ENCODE results near the gene PRR19. TPM values are rescaled to one million over a fixed set of nuclear protein-coding genes. Genes with fewer than 3 reads are reported as not detected.

Gene PRR19
- total RNA-seq, 1 donor from 2014 or later = 0.64 TPM

DNA sequence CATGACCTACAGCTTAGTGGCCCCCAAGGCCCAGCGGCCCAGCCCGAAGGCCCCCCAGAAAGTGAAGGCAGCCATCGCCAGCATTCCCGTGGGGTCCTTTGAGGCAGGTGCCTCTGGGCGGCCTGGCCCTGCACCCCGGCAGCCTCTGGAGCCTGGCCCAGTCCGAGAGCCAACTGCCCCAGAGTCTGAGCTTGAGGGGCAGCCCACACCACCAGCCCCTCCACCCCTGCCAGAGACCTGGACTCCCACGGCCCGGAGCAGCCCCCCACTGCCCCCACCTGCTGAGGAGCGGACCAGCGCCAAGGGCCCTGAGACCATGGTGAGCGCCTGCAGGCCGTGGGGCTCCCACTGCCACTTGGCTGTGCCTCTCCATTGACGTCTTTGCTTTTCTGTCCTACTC is 9.0 kb upstream of the PRR19 start:
- intact Hi-C loops (cut with micrococcal nuclease) = no loop called here

DNA sequence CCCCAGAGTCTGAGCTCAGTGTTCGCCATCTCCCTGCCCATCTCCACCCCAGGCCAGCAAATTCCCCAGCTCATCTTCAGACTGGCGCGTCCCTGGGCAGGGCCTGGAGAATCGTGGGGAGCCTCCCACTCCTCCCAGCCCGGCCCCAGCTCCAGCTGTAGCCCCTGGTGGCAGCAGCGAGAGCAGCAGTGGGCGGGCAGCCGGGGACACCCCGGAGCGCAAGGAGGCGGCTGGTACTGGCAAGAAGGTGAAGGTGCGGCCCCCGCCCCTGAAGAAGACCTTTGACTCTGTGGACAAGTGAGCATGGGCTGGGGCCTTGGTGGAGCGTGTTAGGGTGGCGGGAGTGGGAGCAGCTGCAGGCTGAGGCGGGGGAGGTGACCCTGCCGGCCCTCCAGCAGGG is 8.4 kb upstream of the PRR19 start:
- intact Hi-C loops (cut with micrococcal nuclease) = no loop called here

DNA sequence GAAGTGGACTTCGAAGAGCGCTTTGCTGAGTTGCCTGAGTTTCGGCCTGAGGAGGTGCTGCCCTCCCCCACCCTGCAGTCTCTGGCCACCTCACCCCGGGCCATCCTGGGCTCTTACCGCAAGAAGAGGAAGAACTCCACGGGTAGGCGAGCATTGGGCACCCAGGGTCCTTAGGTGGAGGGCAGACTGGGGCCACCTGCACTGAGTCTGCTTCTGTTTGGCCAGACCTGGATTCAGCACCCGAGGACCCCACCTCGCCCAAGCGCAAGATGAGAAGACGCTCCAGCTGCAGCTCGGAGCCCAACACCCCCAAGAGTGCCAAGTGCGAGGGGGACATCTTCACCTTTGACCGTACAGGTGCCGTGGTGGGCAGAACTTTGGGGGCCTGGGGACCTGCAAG is 8.0 kb upstream of the PRR19 start:
- intact Hi-C loops (cut with micrococcal nuclease) = no loop called here

DNA sequence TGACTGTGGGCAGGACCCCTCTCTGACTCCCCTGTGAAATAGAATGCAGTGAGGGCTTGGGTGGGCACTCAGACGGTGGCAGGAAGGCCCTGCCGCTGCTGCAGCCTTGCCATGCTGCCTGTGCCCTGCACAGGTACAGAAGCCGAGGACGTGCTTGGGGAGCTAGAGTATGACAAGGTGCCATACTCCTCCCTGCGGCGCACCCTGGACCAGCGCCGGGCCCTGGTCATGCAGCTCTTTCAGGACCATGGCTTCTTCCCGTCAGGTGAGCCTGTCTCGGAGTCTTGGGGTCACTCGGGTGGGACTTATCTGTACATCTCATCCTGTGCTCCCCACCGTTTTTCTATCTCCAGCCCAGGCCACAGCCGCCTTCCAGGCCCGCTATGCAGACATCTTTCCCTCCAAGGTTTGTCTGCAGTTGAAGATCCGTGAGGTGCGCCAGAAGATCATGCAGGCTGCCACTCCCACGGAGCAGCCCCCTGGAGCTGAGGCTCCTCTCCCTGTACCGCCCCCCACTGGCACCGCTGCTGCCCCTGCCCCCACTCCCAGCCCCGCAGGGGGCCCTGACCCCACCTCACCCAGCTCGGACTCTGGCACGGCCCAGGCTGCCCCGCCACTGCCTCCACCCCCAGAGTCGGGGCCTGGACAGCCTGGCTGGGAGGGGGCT is 7.3 kb upstream of the PRR19 start:
- intact Hi-C loops (cut with micrococcal nuclease) = no loop called here

GRCh38 chr19:42295342-42295741 is 6.6 kb upstream of the PRR19 start:
- intact Hi-C loops (cut with micrococcal nuclease) = no loop called here

- intact Hi-C loops (cut with micrococcal nuclease) = loop anchor here (2.0 kb wide), 1 partner anchor 163 kb away; the partner anchor contains the start of gene POU2F2
Observed at GRCh38 chr19:42295831-42296525, 6.0 kb upstream of the PRR19 start.

DNA sequence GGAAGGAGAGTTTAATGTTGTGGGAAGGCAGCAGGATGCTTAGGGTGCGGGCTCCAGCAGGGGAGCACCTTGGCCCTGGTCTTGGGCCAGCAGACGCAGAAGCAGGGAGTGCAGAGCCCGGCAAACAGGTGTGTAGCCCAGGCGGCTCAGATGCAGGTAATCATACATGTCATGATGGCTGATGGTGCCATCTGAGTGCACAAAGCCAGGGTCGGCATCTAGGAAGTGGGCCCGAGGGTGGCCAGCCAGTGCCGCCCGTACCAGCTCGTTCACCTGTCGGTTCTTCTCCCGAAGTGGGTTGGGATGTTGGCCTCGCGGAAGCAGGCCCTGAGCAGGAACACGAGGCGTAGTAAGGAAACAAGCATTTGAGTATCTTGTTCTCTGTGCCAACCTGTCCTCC is 4.9 kb upstream of the PRR19 start:
- intact Hi-C loops (cut with micrococcal nuclease) = loop anchor here (2.0 kb wide), 1 partner anchor 164 kb away; the partner anchor contains the start of gene POU2F2

DNA sequence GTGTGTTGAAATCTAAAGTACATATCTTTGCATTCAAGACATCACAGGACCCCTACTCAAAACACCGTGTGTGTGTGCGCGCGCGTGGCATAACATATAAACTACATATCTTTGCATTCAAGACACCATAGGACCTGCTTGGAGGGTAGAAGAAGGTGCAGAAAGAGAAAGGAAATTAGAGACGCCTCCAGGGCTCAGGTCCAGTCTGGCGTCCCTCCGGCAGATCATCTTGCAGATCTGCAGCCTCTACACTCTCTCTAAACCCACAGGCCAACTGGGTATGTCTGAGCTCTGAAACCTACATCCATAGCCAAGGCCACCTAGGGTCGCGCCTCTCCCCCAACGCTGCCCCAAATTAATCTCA is 1.2 kb downstream of the PRR19 start:
- intact Hi-C loops (cut with micrococcal nuclease) = no loop called here

DNA sequence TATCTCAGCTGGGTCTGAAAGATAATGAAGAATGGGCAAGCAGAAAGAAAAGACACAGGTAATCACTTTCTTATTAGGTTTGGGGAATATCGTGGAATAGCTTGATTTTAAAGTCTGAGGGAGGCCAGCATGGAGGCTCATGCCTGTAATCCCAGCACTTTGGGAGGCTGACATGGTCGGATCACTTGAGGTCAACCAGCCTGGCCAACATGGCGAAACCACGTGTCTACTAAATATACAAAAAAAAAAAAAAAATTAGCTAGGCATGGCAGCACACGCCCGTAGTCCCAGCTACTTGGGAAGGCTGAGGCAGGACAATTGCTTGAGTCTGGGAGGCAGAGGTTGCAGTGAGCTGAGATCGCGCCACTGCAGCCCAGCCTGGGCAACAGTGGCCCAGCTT is 1.9 kb downstream of the PRR19 start:
- intact Hi-C loops (cut with micrococcal nuclease) = no loop called here

DNA sequence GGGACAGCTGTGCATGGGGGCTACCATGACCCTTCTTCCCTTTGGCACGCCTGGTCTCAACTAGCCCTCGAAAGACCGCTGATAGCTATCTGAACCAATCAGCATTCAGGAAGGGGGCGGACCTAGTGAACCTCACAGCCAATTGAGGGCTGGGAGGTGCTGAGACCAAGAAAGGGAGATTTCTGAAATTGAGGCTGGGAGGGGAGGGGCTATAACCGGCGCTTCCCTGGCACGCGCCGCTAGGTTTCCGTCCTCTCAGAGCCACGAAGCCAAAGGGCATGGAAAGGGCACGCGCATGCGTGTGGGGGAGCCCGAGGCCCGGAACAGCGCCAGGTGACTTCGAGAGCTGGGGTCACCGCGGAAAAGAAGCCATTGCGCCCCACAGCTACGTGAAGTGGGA is 4.7 kb downstream of the PRR19 start:
- intact Hi-C loops (cut with micrococcal nuclease) = no loop called here

DNA sequence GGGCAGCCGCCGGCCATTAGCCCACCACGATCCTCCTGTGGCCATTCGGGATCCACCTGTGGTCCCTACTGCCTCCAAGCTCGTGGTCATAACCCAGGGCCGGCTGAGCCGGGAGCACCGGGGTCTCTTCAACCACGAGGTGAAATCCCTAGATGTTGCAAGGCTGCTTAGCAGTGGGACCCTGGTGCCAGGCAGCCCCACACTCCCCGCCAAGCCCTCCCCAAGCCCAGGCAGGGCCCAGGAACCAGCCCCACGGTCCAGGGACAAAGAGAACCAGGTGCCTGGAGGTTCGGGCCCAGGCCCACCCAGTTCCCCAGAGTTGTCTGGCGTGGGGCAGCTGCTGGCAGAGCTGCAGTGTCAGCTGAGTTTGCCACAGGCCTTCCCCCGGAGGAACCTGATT is 7.8 kb downstream of the PRR19 start:
- intact Hi-C loops (cut with micrococcal nuclease) = no loop called here

- intact Hi-C loops (cut with micrococcal nuclease) = no loop called here
Observed at GRCh38 chr19:42311657-42312056, 9.7 kb downstream of the PRR19 start.

DNA sequence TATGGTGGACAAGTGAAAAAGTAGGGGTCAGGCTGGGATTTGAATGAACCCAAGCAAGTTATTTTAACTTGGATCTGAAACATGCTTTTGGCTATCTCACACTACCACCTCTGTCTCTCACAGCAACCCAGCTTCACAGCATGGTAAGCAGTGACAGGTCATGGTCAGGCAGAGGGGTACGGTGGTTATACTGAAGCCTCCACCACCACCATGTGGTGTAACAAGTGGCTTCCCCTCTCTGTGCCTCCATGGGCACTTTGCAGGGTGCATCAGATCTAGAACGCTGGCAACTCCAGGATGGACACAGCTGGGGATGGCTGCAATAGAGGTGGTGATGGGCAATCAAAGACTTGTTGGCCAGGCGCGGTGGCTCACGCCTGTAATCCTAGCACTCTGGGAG is 10.4 kb downstream of the PRR19 start:
- intact Hi-C loops (cut with micrococcal nuclease) = no loop called here

DNA sequence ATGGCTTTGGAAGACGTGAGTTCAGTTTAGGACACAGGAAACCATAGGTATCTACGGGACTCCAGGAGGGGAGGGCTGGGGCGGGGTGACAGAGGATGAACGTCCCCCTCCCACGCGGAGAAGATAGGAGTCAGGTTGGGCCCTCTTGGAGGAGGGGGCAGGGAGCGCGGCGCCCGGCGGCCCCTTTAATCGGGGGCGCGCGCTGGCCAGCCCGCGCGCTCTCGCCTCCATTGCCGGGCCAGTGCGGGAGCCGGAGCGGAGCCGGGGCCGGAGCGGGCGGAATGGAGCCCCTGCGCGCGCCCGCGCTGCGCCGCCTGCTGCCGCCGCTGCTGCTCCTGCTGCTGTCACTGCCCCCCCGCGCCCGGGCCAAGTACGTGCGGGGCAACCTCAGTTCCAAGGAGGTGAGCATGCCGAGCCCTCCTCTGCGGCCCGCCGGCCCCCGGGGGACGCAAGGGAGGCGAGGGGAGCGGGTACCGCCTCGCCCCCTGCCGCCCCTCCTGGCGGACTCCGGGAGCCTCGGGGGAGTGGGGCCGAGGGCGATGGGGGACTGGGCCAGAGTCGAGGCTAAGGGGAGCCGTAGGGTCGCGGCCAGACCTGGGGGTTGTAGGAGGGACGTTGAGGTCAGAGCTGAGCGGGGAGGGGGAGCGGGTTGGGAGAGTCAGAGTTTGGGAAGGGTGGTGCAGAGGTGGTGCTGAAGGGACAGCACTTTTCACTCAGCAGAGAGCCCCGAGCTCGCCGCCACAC is 11.3 kb downstream of the PRR19 start, which contains the start of gene TMEM145:
Gene TMEM145 (plus strand): TSS at position 214 of the 744 bp plus-strand sequence. CDS start 68 bp downstream, at position 282.
- intact Hi-C loops (cut with micrococcal nuclease) = no loop called here

GRCh38 chr19:42313840-42314755 is 12.2 kb downstream of the PRR19 start:
- intact Hi-C loops (cut with micrococcal nuclease) = no loop called here

- intact Hi-C loops (cut with micrococcal nuclease) = no loop called here
Observed at GRCh38 chr19:42315024-42315423, 13.1 kb downstream of the PRR19 start.

DNA sequence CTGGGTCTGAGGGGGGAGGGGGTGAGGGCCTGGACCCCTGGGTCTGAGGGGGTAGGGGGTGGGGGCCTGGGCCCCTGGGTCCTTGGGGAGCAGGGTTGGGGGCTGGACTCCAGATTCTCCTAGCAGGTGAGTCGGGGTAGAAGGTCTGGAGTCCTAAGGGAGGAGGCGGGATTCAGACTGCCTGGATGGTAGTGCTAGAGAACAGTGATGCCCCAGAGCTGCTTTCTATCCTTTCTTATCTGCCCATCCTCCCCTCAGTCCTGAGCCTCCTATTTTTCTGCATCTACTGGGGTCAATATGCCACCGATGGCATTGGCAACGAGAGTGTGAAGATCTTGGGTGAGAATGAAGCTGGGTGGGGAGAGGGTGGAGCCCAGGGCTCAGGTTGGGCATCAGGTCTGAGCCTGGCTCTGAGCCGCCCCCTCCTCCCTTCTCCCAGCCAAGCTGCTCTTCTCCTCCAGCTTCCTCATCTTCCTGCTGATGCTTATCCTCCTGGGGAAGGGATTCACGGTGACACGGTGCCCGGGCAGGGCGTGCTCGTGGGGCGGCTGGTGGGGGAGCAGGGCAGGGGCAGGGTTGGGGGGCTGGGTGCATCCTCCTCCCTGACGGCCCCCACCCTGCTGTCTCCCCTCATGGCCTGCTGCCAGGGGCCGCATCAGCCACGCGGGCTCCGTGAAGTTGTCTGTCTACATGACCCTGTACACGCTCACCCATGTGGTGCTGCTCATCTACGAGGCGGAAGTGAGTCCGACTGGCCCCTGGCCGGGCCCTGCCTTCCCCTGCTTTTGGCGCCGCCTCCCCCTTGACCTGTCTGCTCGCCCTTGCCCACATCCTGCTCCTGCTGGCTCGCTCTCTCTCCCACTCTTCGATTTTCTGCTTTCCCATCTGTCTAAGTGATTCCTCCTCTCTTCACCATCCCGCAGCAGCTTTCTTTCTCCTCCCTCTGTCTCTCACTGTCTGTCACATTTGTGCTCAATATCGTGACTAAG is 14.6 kb downstream of the PRR19 start:
- intact Hi-C loops (cut with micrococcal nuclease) = no loop called here

DNA sequence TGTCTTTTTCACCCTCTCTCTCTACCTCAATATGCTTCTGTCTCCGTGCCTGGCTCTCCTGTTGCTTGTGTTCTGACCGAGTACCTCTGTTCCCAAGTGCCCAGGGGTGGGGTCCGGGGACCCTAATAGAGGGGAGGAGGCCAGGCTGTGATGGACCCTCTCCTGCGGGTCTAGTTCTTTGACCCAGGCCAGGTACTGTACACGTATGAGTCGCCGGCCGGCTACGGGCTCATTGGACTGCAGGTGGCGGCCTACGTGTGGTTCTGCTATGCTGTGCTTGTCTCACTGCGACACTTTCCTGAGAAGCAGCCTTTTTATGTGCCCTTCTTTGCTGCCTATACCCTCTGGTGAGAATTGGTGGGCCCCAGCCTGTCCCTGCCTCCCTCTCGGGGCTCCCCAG is 15.6 kb downstream of the PRR19 start:
- intact Hi-C loops (cut with micrococcal nuclease) = no loop called here

GRCh38 chr19:42322305-42322704 is 20.4 kb downstream of the PRR19 start:
- intact Hi-C loops (cut with micrococcal nuclease) = no loop called here

- intact Hi-C loops (cut with micrococcal nuclease) = no loop called here
Observed at GRCh38 chr19:42323473-42323851, 21.5 kb downstream of the PRR19 start.

Measured in T-helper 2 cell treated with Interferon-gamma antibody and Interleukin-4, amounts not matched to agents 100 ng/mL and 5 ng/mL, for 36 hours (primary cell).